HepG2 (cell line): Measurements from ENCODE around the gene SH3GL2. TPM values are rescaled to one million over a fixed set of nuclear protein-coding genes. Genes with fewer than 3 reads are reported as not detected.

Experiments used
- ATAC-seq: fragments of 200-7000 bp; cut with Tn5 transposase; 3 replicates; pipeline ENCODE4 v1.9.1; 2020; ENCODE audit warnings: mild to moderate bottlenecking, moderate library complexity
- BruUV-seq: library from RNA; stranded (reverse); fragments of 400-500 nt; replicated peaks from 2 replicates; lab custom pipeline; 2021; lab: Mats Ljungman, UMichigan
- CTCF ChIA-PET: fragments of 300-600 bp; formaldehyde crosslinking; extraction: SDS; loops from one replicate; lab custom pipeline; 2021; ENCODE audit warnings: low total read pairs, inconsistent platforms, low intra/inter-chr PET ratio; lab: Yijun Ruan, JAX
- POLR2A ChIA-PET: fragments of 350-600 bp; sonication (Branson Sonifier 250); formaldehyde crosslinking; loops from one replicate; lab custom pipeline; 2020; ENCODE audit warnings: antibody characterized with exemption, inconsistent platforms; lab: Yijun Ruan, JAX
- DNase-seq: peaks from one replicate; pipeline ENCODE4 v3.0.0-alpha.2; 2015; ENCODE audit warnings: low spot score
- FAIRE-seq: peaks from 3 replicates; lab custom pipeline; 2011; peaks lifted over from hg19 to GRCh38; lab: Jason Lieb, UNC
- H2AFZ ChIP-seq: one replicate; pipeline ENCODE4 v1.6.1; 2011; ENCODE audit warnings: low read length, inconsistent platforms
- H3K27ac ChIP-seq: fragments of 300-600 bp; 3 replicates; pipeline ENCODE4 v1.8.0; 2011; ENCODE audit warnings: mixed run types, mild to moderate bottlenecking, mixed read lengths, low read length, inconsistent platforms; ENCODE audit not compliant: insufficient read depth; ENCODE audit errors: extremely low read length
- H3K27me3 ChIP-seq, 2 experiments: fragments of 200-600 bp in 1 of 2; 2 replicates in 1 of 2; 3 replicates in 1 of 2; pipeline versions ENCODE4 v1.6.0 to v1.8.0; 2011; ENCODE audit warnings: low read length in 2 of 2, mild to moderate bottlenecking in 2 of 2, moderate library complexity in 2 of 2, inconsistent platforms in 1 of 2; ENCODE audit not compliant: insufficient read depth in 2 of 2, control insufficient read depth in 1 of 2
- H3K36me3 ChIP-seq, 2 experiments: fragments of 200-600 bp in 1 of 2; replicated peaks in 1 of 2; 2 replicates in 1 of 2; 3 replicates in 1 of 2; pipeline versions ENCODE4 v1.5.1 to v1.8.0; 2011; ENCODE audit warnings: low read length in 2 of 2, inconsistent platforms in 1 of 2; ENCODE audit not compliant: insufficient read depth in 2 of 2, control insufficient read depth in 1 of 2
- H3K4me1 ChIP-seq: 2 replicates; pipeline ENCODE4 v1.5.1; 2012; ENCODE audit warnings: low read length, inconsistent platforms; ENCODE audit not compliant: insufficient read depth
- H3K4me2 ChIP-seq: 2 replicates; pipeline ENCODE4 v1.6.0; 2011; ENCODE audit warnings: low read depth, low read length, inconsistent platforms
- H3K4me3 ChIP-seq, 3 experiments: fragments of 200-600 bp in 1 of 3; sonication (generic), shearing (Covaris generic) in 1 of 3; replicated peaks in 1 of 3; 2 replicates each; pipeline ENCODE4 v1.5.1; 2011 to 2016; ENCODE audit warnings: low read length in 3 of 3, inconsistent platforms in 2 of 3, low read depth in 2 of 3, mild to moderate bottlenecking in 2 of 3, control low read depth in 1 of 3, mixed read lengths in 1 of 3; ENCODE audit not compliant: insufficient read depth in 1 of 3
- H3K79me2 ChIP-seq: one replicate; pipeline ENCODE4 v1.6.1; 2011; ENCODE audit warnings: low read length, inconsistent platforms; ENCODE audit not compliant: insufficient read depth
- H3K9ac ChIP-seq: 2 replicates; pipeline ENCODE4 v1.6.0; 2011; ENCODE audit warnings: mild to moderate bottlenecking, low read depth, low read length, inconsistent platforms; ENCODE audit not compliant: insufficient read depth
- H3K9me3 ChIP-seq: 2 replicates; pipeline ENCODE4 v1.5.1; 2012; ENCODE audit warnings: mild to moderate bottlenecking, low read length
- H4K20me1 ChIP-seq: 2 replicates; pipeline ENCODE4 v1.6.0; 2011; ENCODE audit warnings: inconsistent platforms, mild to moderate bottlenecking, low read length, moderate library complexity; ENCODE audit not compliant: insufficient read depth
- AHR ChIP-seq: IDR thresholded peaks from 2 replicates; pipeline ENCODE4 v1.6.1; 2018; ENCODE audit warnings: missing genetic modification reagents, missing compliant biosample characterization
- ARID3A ChIP-seq: IDR thresholded peaks from 2 replicates; pipeline ENCODE4 v1.6.1; 2012; ENCODE audit warnings: low read depth, low read length, improper control_type of control experiment
- CSRNP1 ChIP-seq: sonication (generic); formaldehyde crosslinking; IDR thresholded peaks from 2 replicates; pipeline ENCODE4 v1.8.1; 2023; ENCODE audit warnings: mild to moderate bottlenecking, missing genetic modification reagents
- FLYWCH1 ChIP-seq: sonication (generic); formaldehyde crosslinking; IDR thresholded peaks from 2 replicates; pipeline ENCODE4 v1.8.1; 2023; ENCODE audit warnings: mild to moderate bottlenecking, missing genetic modification reagents
- PCBP2 ChIP-seq: fragments of 200-400 bp; formaldehyde crosslinking; optimal IDR thresholded peaks from 2 replicates; pipeline ENCODE3; 2018; ENCODE audit warnings: low read length, low read depth; ENCODE audit not compliant: poor library complexity, severe bottlenecking
- THAP11 ChIP-seq: IDR thresholded peaks from 2 replicates; pipeline ENCODE4 v1.6.1; 2016; ENCODE audit warnings: missing biosample characterization, missing genetic modification reagents
- ZNF317 ChIP-seq: sonication (generic); formaldehyde crosslinking; IDR thresholded peaks from 2 replicates; pipeline ENCODE4 v1.5.0; 2020; ENCODE audit warnings: mild to moderate bottlenecking, missing genetic modification reagents
- ZNF800 ChIP-seq: sonication (generic); formaldehyde crosslinking; IDR thresholded peaks from 2 replicates; pipeline ENCODE4 v1.4.0; 2020; ENCODE audit warnings: missing genetic modification reagents
- ZSCAN29 ChIP-seq: sonication (generic); formaldehyde crosslinking; conservative IDR thresholded peaks from 2 replicates; pipeline ENCODE4 v1.4.0; 2020; ENCODE audit warnings: mild to moderate bottlenecking, missing genetic modification reagents
- WGBS: methylation state at CpG from one replicate; pipeline ENCODE4 v1.1.6; 2017; ENCODE audit warnings: low lambda C conversion rate; 5-methylcytosine and 5-hydroxymethylcytosine counted together
- in situ Hi-C: cut with HindIII; loops from 2 replicates; pipeline ENCODE4 v1.10.0; 2017; ENCODE audit warnings: low pct_unique_long_range_greater_than_20kb; ENCODE audit not compliant: extremely low pct_ligation_motif_present
- intact Hi-C: fragments of 100-400 bp; cut with micrococcal nuclease; formaldehyde crosslinking; loops from one replicate; pipeline ENCODE4 v1.10.0; 2022; ENCODE audit not compliant: unreplicated experiment
- polyA plus RNA-seq, 8 experiments: library from polyadenylated mRNA; depleted of rRNA in 3 of 8; stranded (reverse) in 7 of 8; unstranded in 1 of 8; fragments of >200 nt; fragmentation: Illumina TruSeq in 4 of 8; extraction: Trizol in 4 of 8; gene quantifications; 2 replicates each; pipeline versions ENCODE4 v1.2.1 to v1.2.3, GENCODE V29; 2011 to 2016; ENCODE audit warnings: low read depth in 4 of 8, missing spikeins in 1 of 8, mixed read lengths in 1 of 8; ENCODE audit not compliant: insufficient read depth in 1 of 8
- total RNA-seq, 5 experiments: library from RNA; depleted of rRNA; stranded (reverse); fragments of >200 nt; fragmentation: Illumina TruSeq; extraction: Trizol; gene quantifications; 2 replicates each; pipeline ENCODE4 v1.2.3, GENCODE V29; 2016; ENCODE audit warnings: low read depth in 1 of 5

Gene SH3GL2
- total and polyA plus RNA-seq, 2 of the 13 experiments (the other 11 are each of a cell fraction or from before 2014, with no cell fraction given), result 0.04 TPM; not detected in 1

- Histone ChIP-seq H3K27ac (no peak overlapping the region), H3K9ac (no peak overlapping the region), H3K9me3 (peaks cover 17% of the 10 kb centered on the region; the same call in 1 of the 2 replicates), H2AFZ (no peak overlapping the region)
- POLR2A ChIA-PET, result no interaction called here
- no TSS peak for BruUV-seq
- ATAC-seq (no peak), DNase-seq (no peak), FAIRE-seq (no peak)
- TF ChIP-seq ZSCAN29 (CRISPR knock-in tag) (no peak), ARID3A (no peak), CSRNP1 (CRISPR knock-in tag) (no peak), FLYWCH1 (CRISPR knock-in tag) (no peak)
- TF ChIP-seq, all 625 proteins: peak for 0
- in situ Hi-C loops, result no loop called here
- H3K4me2 ChIP-seq, result no peak overlapping the region
- no peaks in the 10 kb centered on the region for H3K79me2 ChIP-seq
- intact Hi-C loops, result no loop called here
- CTCF ChIA-PET, result no interaction called here
- H3K27me3 ChIP-seq, result no peaks in the 10 kb centered on the region
- WGBS, result 13% methylated on average over 3 of the region's 3 CpGs
- H3K36me3 ChIP-seq, result no peaks in the 10 kb centered on the region
- H3K4me1 ChIP-seq, result no peaks in the 10 kb centered on the region
- H3K4me3 ChIP-seq, result no peak overlapping the region
- no peaks in the 10 kb centered on the region for H4K20me1 ChIP-seq
Observed at GRCh38 chr9:17721954-17722353, 143.1 kb downstream of the SH3GL2 start.

GRCh38 chr9:17723656-17724055 is 144.8 kb downstream of the SH3GL2 start:
- CTCF ChIA-PET, result no interaction called here
- no peaks in the 10 kb centered on the region for H3K36me3 ChIP-seq
- 0% methylated on average over 2 of the region's 2 CpGs for WGBS
- no peak for DNase-seq
- no TSS peak for BruUV-seq
- TF ChIP-seq THAP11 (CRISPR knock-in tag) (no peak), AHR (CRISPR knock-in tag) (no peak), ZNF317 (CRISPR knock-in tag) (peak; percentile 96), PCBP2 (no peak), ZNF800 (no peak)
- H3K4me2 ChIP-seq, result no peak overlapping the region
- no peak overlapping the region for H3K4me3 ChIP-seq
- no peak overlapping the region for H3K27ac ChIP-seq
- no peaks in the 10 kb centered on the region for H3K79me2 ChIP-seq
- intact Hi-C loops (no loop called here), in situ Hi-C loops (no loop called here)
- H3K9ac ChIP-seq, result no peak overlapping the region
- POLR2A ChIA-PET, result no interaction called here
- ATAC-seq, result no peak
- no peaks in the 10 kb centered on the region for H3K27me3 ChIP-seq
- no peaks in the 10 kb centered on the region for H3K4me1 ChIP-seq
- peaks cover 17% of the 10 kb centered on the region; the same call in 1 of the 2 replicates for H3K9me3 ChIP-seq
- FAIRE-seq, result no peak
- no peak overlapping the region for H2AFZ ChIP-seq
- H4K20me1 ChIP-seq, result no peaks in the 10 kb centered on the region
